Measurements from ENCODE around the gene CAP2.

Gene CAP2

DNA sequence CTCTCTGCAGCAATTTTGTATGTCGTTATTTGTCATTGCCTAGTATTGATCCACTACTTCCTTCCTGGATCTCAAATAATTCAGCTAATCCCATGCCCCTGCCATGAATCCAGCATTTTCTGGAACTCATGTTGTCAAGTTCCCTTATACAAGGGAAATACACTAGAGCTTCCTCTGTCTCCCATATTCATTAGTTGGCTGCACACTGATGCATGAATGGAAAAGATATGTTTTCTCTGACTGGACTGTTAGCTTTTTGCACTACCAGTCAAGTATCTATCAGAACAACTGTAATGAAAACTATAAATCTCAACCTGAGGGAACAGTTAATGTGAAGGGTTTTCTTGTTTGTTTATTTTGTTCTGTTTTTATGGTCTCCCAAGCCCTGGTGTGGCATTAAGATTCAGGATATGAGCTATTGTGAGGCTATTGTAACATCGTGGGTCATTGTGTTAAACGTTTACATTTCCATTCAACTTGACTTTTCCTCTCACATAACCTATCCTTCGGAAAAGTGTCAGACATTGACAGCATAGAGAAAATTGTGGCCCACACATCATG lies 104.2 kb downstream of the CAP2 start:
- no peak for DNase-seq (ENCODE audit: low read depth)
- TF ChIP-seq, protein P1, sequence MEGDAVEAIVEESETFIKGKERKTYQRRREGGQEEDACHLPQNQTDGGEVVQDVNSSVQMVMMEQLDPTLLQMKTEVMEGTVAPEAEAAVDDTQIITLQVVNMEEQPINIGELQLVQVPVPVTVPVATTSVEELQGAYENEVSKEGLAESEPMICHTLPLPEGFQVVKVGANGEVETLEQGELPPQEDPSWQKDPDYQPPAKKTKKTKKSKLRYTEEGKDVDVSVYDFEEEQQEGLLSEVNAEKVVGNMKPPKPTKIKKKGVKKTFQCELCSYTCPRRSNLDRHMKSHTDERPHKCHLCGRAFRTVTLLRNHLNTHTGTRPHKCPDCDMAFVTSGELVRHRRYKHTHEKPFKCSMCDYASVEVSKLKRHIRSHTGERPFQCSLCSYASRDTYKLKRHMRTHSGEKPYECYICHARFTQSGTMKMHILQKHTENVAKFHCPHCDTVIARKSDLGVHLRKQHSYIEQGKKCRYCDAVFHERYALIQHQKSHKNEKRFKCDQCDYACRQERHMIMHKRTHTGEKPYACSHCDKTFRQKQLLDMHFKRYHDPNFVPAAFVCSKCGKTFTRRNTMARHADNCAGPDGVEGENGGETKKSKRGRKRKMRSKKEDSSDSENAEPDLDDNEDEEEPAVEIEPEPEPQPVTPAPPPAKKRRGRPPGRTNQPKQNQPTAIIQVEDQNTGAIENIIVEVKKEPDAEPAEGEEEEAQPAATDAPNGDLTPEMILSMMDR (conservative IDR thresholded peaks at IDR 0.05; ENCODE audit: low read length): no peak
- H3K4me3 ChIP-seq (ENCODE audit: low read length): no peak overlapping the region

DNA sequence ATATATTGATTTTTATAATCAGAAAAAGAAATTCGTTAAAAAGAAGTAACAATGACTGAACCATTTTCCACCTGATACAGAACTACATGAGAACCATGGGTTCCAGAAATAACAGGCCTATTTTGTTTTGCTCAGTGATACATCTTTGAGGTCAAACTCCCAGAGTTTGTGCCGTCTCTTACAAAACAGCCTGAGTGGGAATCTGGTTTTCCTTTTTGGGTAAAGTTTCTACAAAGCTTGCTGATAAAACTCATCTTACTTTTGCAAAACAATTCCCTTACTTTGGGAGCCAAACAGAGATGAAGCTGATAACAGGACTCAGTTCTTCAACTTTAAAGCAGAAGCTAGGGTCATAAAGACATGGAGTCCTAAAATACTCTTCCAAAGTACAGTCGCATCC lies 108.0 kb downstream of the CAP2 start:
- TF ChIP-seq, protein P1 (conservative IDR thresholded peaks at IDR 0.05; ENCODE audit: low read length): no peak
- no peak for DNase-seq (ENCODE audit: low read depth)

GRCh38 chr6:17501982-17502704 lies 108.7 kb downstream of the CAP2 start:
- H3K4me3 ChIP-seq (ENCODE audit: low read length): no peak overlapping the region
- no peak for DNase-seq (ENCODE audit: low read depth)
- TF ChIP-seq, protein P1 (conservative IDR thresholded peaks at IDR 0.05; ENCODE audit: low read length): no peak

More for the DNA sequence above, 108.0 kb downstream of the CAP2 start:
- H3K4me3 ChIP-seq (ENCODE audit: low read length): no peak overlapping the region

GRCh38 chr6:17503051-17503450 lies 109.7 kb downstream of the CAP2 start:
- DNase-seq (ENCODE audit: low read depth): no peak
- H3K4me3 ChIP-seq (ENCODE audit: low read length): no peak overlapping the region
- TF ChIP-seq, protein P1 (conservative IDR thresholded peaks at IDR 0.05; ENCODE audit: low read length): no peak

DNA sequence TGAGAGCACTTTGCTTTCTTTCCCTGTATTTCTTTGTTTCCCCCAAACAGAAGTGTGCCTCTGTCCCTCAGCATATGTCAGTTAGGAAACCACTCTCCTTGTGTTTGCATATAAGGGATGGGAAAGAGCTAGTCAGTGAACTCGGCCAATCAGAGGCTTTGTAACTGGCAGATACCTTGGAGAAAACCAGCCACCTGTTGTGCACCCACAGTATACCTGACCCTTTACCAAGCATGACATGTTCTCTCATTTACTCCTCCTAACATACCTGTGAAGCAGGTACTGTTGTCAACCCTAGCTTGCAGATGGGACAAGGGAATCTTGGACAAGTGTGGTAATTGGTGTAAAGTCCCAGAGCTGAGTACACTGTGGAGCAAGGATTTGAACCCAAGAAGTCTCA lies 110.6 kb downstream of the CAP2 start:
- TF ChIP-seq, protein P1 (conservative IDR thresholded peaks at IDR 0.05; ENCODE audit: low read length): no peak
- DNase-seq (ENCODE audit: low read depth): no peak
- H3K4me3 ChIP-seq (ENCODE audit: low read length): no peak overlapping the region

DNA sequence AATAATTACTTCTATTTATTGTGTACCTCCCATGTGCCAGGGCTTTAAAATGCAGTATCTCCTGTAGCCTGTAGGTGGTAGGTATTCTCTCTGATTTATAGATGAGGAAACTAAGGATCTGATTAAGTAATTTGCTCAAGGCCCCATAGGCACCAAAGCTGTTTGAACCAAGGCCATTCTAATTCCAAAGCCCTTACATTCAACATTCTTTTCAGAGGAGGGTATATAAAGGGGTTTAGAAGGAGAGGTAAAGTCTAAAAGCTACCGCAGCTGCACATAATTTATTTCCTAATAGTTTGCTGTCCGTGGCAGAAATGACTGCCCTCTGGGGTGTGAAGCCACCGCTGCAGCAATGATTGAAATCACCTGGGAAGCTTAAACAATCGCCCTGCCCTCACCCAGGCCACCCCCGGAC lies 111.7 kb downstream of the CAP2 start:
- DNase-seq (ENCODE audit: low read depth): peak; percentile 39
- TF ChIP-seq, protein P1 (conservative IDR thresholded peaks at IDR 0.05; ENCODE audit: low read length): peak; percentile 48
- H3K4me3 ChIP-seq (ENCODE audit: low read length): no peak overlapping the region

- TF ChIP-seq, protein P1 (conservative IDR thresholded peaks at IDR 0.05; ENCODE audit: low read length): no peak
- DNase-seq (ENCODE audit: low read depth): peak; percentile 65
- H3K4me3 ChIP-seq (ENCODE audit: low read length): no peak overlapping the region
Observed at GRCh38 chr6:17505767-17506280, 112.4 kb downstream of the CAP2 start.

All from AG10803 (cell line).